Measurements from ENCODE around the gene GGNBP2. TPM values are rescaled to one million over a fixed set of nuclear protein-coding genes. Genes with fewer than 3 reads are reported as not detected.
A peak's percentile ranks its signal among the peaks of the same experiment; 100 is the strongest.

GGNBP2 gene
- total and polyA plus RNA-seq, 2 donors from 2014 or later, result 43.0 to 86.8 TPM

- Histone ChIP-seq H3K9ac (ENCODE audit: low read length in 3 of 3) (no peak overlapping the region), H3K9me3 (ENCODE audit: control insufficient read depth in 2 of 3, insufficient read depth in 1 of 3, low read length in 3 of 3) (no peaks in the 10 kb centered on the region), H3K27ac (ENCODE audit: low read depth in 2 of 2, low read length in 2 of 2) (no peak overlapping the region), H3K4me1 (ENCODE audit: control insufficient read depth in 2 of 3, insufficient read depth in 2 of 3, low read depth in 1 of 3, low read length in 3 of 3) (no peaks in the 10 kb centered on the region), H3K27me3 (ENCODE audit: control insufficient read depth, insufficient read depth, low read length) (no peaks in the 10 kb centered on the region), H3K4me3 (ENCODE audit: low read length in 3 of 3) (no peak overlapping the region), H3K36me3 (ENCODE audit: control insufficient read depth in 2 of 3, insufficient read depth in 3 of 3, low read length in 3 of 3) (no peaks in the 10 kb centered on the region)
- intact Hi-C loops (cut with DNase I), result no loop called here
- no peak for TF ChIP-seq CTCF (IDR thresholded peaks at IDR 0.05; ENCODE audit: borderline replicate concordance, extremely low read depth, insufficient read depth)
- FAIRE-seq, result no peak
- DNase-seq, result peak in 1 of 5 donors; percentile 37
Observed at GRCh38 chr17:36613155-36613554, 68.4 kb downstream of the GGNBP2 start.

- H3K27me3 ChIP-seq (ENCODE audit: control insufficient read depth, insufficient read depth, low read length), result no peaks in the 10 kb centered on the region
- no peaks in the 10 kb centered on the region for H3K4me1 ChIP-seq (ENCODE audit: control insufficient read depth in 2 of 3, insufficient read depth in 2 of 3, low read depth in 1 of 3, low read length in 3 of 3)
- H3K27ac ChIP-seq (ENCODE audit: low read depth in 2 of 2, low read length in 2 of 2), result no peak overlapping the region
- H3K9ac ChIP-seq (ENCODE audit: low read length in 3 of 3), result no peak overlapping the region
- intact Hi-C loops (cut with DNase I), result no loop called here
- no peak for DNase-seq
- H3K36me3 ChIP-seq (ENCODE audit: control insufficient read depth in 2 of 3, insufficient read depth in 3 of 3, low read length in 3 of 3), result no peaks in the 10 kb centered on the region
- no peaks in the 10 kb centered on the region for H3K9me3 ChIP-seq (ENCODE audit: control insufficient read depth in 2 of 3, insufficient read depth in 1 of 3, low read length in 3 of 3)
- no peak overlapping the region for H3K4me3 ChIP-seq (ENCODE audit: low read length in 3 of 3)
- FAIRE-seq, result no peak
- no peak for TF ChIP-seq CTCF (IDR thresholded peaks at IDR 0.05; ENCODE audit: borderline replicate concordance, extremely low read depth, insufficient read depth)
Observed at GRCh38 chr17:36614081-36614480, 69.4 kb downstream of the GGNBP2 start.

GRCh38 chr17:36614933-36615332, 70.2 kb downstream of the GGNBP2 start:
- H3K27ac ChIP-seq (ENCODE audit: low read depth in 2 of 2, low read length in 2 of 2), result no peak overlapping the region
- H3K4me3 ChIP-seq (ENCODE audit: low read length in 3 of 3), result no peak overlapping the region
- H3K9me3 ChIP-seq (ENCODE audit: control insufficient read depth in 2 of 3, insufficient read depth in 1 of 3, low read length in 3 of 3), result no peaks in the 10 kb centered on the region
- H3K27me3 ChIP-seq (ENCODE audit: control insufficient read depth, insufficient read depth, low read length), result no peaks in the 10 kb centered on the region
- DNase-seq, result peak in 4 of 5 donors; percentile 81 to 88 (median 87)
- no peak overlapping the region for H3K9ac ChIP-seq (ENCODE audit: low read length in 3 of 3)
- H3K4me1 ChIP-seq (ENCODE audit: control insufficient read depth in 2 of 3, insufficient read depth in 2 of 3, low read depth in 1 of 3, low read length in 3 of 3), result no peaks in the 10 kb centered on the region
- no peak for TF ChIP-seq CTCF (IDR thresholded peaks at IDR 0.05; ENCODE audit: borderline replicate concordance, extremely low read depth, insufficient read depth)
- H3K36me3 ChIP-seq (ENCODE audit: control insufficient read depth in 2 of 3, insufficient read depth in 3 of 3, low read length in 3 of 3), result no peaks in the 10 kb centered on the region
- intact Hi-C loops (cut with DNase I), result no loop called here
- FAIRE-seq, result no peak
